Neural progenitor cell (in vitro differentiated cells): ENCODE results near the gene DQX1. TPM values are rescaled to one million over a fixed set of nuclear protein-coding genes. Genes with fewer than 3 reads are reported as not detected.

Experiments
- DNase-seq: peaks from one replicate; pipeline ENCODE4 v3.0.0-alpha.2; 2016; ENCODE audit warnings: low spot score
- H2AFZ ChIP-seq: fragments of 200-600 bp; sonication (generic); replicated peaks from 2 replicates; pipeline ENCODE4 v1.6.1; 2016; ENCODE audit warnings: antibody characterized with exemption
- H3F3A ChIP-seq: fragments of 200-600 bp; sonication (generic); 2 replicates; pipeline ENCODE4 v1.6.1; 2016; ENCODE audit warnings: antibody characterized with exemption, low read depth
- H3K27ac ChIP-seq: fragments of 200-600 bp; sonication (generic); 2 replicates; pipeline ENCODE4 v1.5.1; 2016; ENCODE audit warnings: mild to moderate bottlenecking
- H3K27me3 ChIP-seq: fragments of 200-600 bp; sonication (generic); 2 replicates; pipeline ENCODE4 v1.6.1; 2016; ENCODE audit warnings: mild to moderate bottlenecking, moderate library complexity
- H3K36me3 ChIP-seq: fragments of 200-600 bp; sonication (generic); 2 replicates; pipeline ENCODE4 v1.5.1; 2016
- H3K4me1 ChIP-seq: fragments of 200-600 bp; sonication (generic); 2 replicates; pipeline ENCODE4 v1.6.1; 2016; ENCODE audit warnings: mixed run types
- H3K4me2 ChIP-seq: fragments of 200-600 bp; sonication (generic); 2 replicates; pipeline ENCODE4 v1.6.1; 2016
- H3K4me3 ChIP-seq: fragments of 200-600 bp; sonication (generic); 2 replicates; pipeline ENCODE4 v1.5.1; 2016
- H3K79me2 ChIP-seq: fragments of 200-600 bp; sonication (generic); 2 replicates; pipeline ENCODE4 v1.6.1; 2016; ENCODE audit warnings: low read depth
- H3K9ac ChIP-seq: fragments of 200-600 bp; sonication (generic); 2 replicates; pipeline ENCODE4 v1.6.1; 2016
- H3K9me3 ChIP-seq: fragments of 200-600 bp; sonication (generic); 2 replicates; pipeline ENCODE4 v1.5.1; 2016; ENCODE audit warnings: low read depth
- H4K20me1 ChIP-seq: fragments of 200-600 bp; sonication (generic); 2 replicates; pipeline ENCODE4 v1.6.1; 2016; ENCODE audit warnings: low read depth
- H3K27ac Mint-ChIP-seq: 3 replicates; pipeline ENCODE4 v1.8.0; 2021; ENCODE audit warnings: mixed read lengths
- H3K27me3 Mint-ChIP-seq: 2 replicates; pipeline ENCODE4 v1.8.0; 2022; ENCODE audit warnings: low read depth, mild to moderate bottlenecking, inconsistent platforms, moderate library complexity, mixed read lengths; ENCODE audit not compliant: insufficient read depth
- H3K36me3 Mint-ChIP-seq: 3 replicates; pipeline ENCODE4 v1.8.0; 2021; ENCODE audit warnings: mixed read lengths
- H3K4me1 Mint-ChIP-seq: 3 replicates; pipeline ENCODE4 v1.8.0; 2021; ENCODE audit warnings: mixed read lengths
- H3K4me3 Mint-ChIP-seq: 3 replicates; pipeline ENCODE4 v1.8.0; 2021; ENCODE audit warnings: mild to moderate bottlenecking, moderate library complexity, mixed read lengths
- H3K9me3 Mint-ChIP-seq: 3 replicates; pipeline ENCODE4 v1.8.0; 2020; ENCODE audit warnings: mixed read lengths
- EZH2 ChIP-seq: fragments of 200-600 bp; sonication (generic); IDR thresholded peaks from 2 replicates; pipeline ENCODE4 v1.6.1; 2017; ENCODE audit warnings: antibody characterized with exemption, mild to moderate bottlenecking, moderate library complexity
- EZH2phosphoT487 ChIP-seq: fragments of 200-600 bp; sonication (generic); IDR thresholded peaks from 2 replicates; pipeline ENCODE4 v1.6.1; 2017; ENCODE audit warnings: antibody characterized with exemption
- total RNA-seq: library from RNA; depleted of rRNA; stranded (reverse); fragments of >200 nt; gene quantifications from 2 replicates; pipeline ENCODE4 v1.2.3, GENCODE V29; 2015; ENCODE audit warnings: low replicate concordance
- TF ChIP-seq, protein P1 (sequence below): fragments of 200-600 bp; sonication (generic); IDR thresholded peaks from 2 replicates; pipeline ENCODE4 v1.5.1; 2017; ENCODE audit warnings: antibody characterized with exemption, mild to moderate bottlenecking

DQX1 gene
- total RNA-seq, 1 donor from 2014 or later, result 0.11 TPM

DNA sequence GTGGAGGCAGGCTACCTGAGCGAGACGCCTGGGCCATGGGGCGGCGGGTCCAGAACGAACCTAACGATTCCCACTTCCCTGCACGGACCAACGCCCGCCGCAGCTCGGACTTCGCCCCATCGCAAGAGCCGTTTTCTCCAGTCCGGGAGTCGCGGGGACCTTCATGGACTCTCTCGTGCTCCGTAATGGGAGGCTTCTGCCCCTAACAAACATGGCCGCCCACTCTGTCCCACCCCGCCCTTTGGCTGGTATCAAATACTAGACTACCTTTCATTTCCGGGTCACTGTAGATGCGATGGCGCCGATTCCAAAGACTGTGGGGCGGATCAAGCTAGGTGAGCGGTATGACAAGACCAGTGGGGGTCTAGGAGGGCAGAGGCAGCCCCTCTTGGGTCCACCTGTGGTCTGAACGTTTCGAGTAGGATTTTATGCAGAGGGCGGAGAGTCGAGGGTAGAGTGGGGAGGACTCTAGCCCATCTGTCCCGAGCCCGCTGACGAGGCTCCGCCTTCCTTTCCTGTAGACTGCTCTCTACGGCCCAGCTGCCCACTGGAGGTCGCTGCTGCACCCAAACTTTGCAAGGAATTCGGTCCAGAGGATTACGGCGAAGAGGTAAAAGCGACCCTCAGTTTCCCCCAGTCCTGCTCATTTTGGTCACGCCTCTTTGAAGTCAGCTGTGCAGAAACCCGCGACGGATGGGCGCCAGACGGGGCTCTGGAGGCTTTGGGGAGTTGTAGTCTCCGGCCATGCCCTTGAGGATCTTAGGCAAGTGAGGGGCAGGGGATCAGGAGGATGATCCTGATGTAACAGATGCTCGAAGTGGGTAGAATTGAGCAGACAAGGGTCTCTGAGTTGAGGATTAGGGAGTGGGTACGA, 43.0 kb downstream of the DQX1 start, which contains the start of the genes CCDC142 and TTC31:
Gene CCDC142, minus strand, starts transcription at position 198 of the 874 bp plus-strand sequence. Its CDS starts 161 bp downstream, at position 37.
Gene TTC31, plus strand, starts transcription at position 281 of the 874 bp plus-strand sequence. Its CDS starts 15 bp downstream, at position 296.
- Mint-ChIP-seq H3K9me3 (no peaks in the 10 kb centered on the region), H3K4me3 (peak within 1 kb of the TSS; percentile 100), H3K27me3 (peaks cover 3% of the 10 kb centered on the region), H3K27ac (peak within 1 kb of the TSS; percentile 99), H3K4me1 (peaks cover 21% of the 10 kb centered on the region), H3K36me3 (peaks cover 10% of the 10 kb centered on the region)
- Histone ChIP-seq H3K4me3 (peak within 1 kb of the TSS; percentile 81), H4K20me1 (peaks cover 22% of the 10 kb centered on the region), H3K79me2 (peaks cover 33% of the 10 kb centered on the region), H2AFZ (peak within 1 kb of the TSS; percentile 87), H3K9me3 (no peaks in the 10 kb centered on the region), H3K27me3 (no peaks in the 10 kb centered on the region), H3K4me1 (peaks cover 8% of the 10 kb centered on the region), H3K9ac (peak within 1 kb of the TSS; percentile 60), H3K36me3 (no peaks in the 10 kb centered on the region), H3F3A (no peaks in the 10 kb centered on the region), H3K27ac (no peak within 1 kb of the TSS), H3K4me2 (peak within 1 kb of the TSS; percentile 97)
- TF ChIP-seq EZH2, result no peak
- TF ChIP-seq, protein P1, sequence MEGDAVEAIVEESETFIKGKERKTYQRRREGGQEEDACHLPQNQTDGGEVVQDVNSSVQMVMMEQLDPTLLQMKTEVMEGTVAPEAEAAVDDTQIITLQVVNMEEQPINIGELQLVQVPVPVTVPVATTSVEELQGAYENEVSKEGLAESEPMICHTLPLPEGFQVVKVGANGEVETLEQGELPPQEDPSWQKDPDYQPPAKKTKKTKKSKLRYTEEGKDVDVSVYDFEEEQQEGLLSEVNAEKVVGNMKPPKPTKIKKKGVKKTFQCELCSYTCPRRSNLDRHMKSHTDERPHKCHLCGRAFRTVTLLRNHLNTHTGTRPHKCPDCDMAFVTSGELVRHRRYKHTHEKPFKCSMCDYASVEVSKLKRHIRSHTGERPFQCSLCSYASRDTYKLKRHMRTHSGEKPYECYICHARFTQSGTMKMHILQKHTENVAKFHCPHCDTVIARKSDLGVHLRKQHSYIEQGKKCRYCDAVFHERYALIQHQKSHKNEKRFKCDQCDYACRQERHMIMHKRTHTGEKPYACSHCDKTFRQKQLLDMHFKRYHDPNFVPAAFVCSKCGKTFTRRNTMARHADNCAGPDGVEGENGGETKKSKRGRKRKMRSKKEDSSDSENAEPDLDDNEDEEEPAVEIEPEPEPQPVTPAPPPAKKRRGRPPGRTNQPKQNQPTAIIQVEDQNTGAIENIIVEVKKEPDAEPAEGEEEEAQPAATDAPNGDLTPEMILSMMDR, result peak; percentile 93
- TF ChIP-seq EZH2phosphoT487, result no peak
- DNase-seq, result peak; percentile 97

DNA sequence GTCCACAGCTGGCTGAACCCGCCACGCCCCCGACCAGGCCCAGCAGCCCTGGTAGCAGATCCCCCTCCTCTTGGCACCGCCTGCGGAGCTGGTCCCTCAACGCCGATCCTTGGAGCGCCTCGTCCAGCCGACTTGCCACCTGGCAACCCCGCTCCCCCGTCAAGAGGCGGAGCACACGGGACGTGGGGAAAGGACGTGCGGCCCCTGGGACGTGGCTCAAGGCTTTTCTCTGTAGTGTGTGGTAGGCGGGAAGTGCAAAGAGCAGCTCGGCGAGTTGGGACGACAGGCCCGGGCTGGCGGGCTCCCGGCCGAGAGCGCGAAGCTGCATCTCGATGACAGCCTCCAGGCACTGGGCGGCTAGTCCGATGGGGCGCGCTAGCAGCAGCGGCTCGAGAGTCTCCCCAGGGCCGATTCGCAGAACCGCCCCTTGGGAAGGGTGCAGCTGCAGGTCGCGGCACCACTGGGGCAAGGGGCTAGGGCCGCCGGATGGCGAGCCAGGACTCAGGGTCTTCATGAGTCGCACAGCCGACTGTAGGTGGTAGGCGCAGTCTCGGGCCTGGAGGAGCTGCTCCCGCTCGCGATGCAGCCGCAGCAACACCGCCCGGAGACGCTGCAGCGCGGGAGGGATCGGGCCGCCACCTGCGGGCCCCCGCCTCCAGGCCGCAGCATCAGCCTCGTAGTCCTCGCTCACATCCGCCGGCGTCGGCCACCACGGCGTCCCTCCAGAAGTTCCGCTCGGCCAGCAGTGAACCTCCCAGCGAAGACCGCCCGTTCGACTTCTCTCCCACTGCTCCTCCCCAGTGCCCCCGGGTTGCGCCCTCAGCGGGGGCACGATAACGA, 43.9 kb downstream of the DQX1 start:
- Histone ChIP-seq H2AFZ (peak overlapping the region; percentile 87), H3K4me3 (peak overlapping the region; percentile 81), H3K4me1 (peaks cover 8% of the 10 kb centered on the region), H4K20me1 (peaks cover 22% of the 10 kb centered on the region), H3K27ac (no peak overlapping the region), H3K36me3 (no peaks in the 10 kb centered on the region), H3K9me3 (no peaks in the 10 kb centered on the region), H3K79me2 (peaks cover 33% of the 10 kb centered on the region), H3F3A (no peaks in the 10 kb centered on the region), H3K4me2 (peak overlapping the region; percentile 97), H3K27me3 (no peaks in the 10 kb centered on the region), H3K9ac (peak overlapping the region; percentile 60)
- Mint-ChIP-seq H3K4me1 (peaks cover 21% of the 10 kb centered on the region), H3K27me3 (peaks cover 3% of the 10 kb centered on the region), H3K9me3 (no peaks in the 10 kb centered on the region), H3K27ac (no peak overlapping the region), H3K4me3 (peak overlapping the region; percentile 100), H3K36me3 (peaks cover 15% of the 10 kb centered on the region)
- TF ChIP-seq, protein P1, result no peak
- TF ChIP-seq EZH2, result no peak
- DNase-seq, result peak; percentile 74

DNA sequence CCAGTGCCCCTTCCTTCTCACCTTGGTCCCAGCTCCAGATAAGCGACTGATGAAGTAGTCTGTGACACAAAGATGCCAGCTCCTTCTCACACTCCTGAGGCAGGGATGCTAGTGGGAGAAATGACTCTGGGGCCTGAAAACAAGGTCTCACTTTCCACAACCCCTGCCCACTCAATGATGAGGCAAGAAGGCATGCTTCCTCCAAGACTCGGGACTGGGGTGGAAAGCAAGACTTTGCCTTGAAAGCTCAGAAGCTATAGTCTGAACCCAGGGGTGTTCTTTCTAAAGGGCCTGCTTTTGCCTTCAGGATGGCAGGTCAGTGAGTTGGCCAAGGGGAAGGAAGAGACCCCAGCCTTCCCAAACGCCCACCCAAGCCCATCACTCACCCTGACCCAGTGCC, 44.6 kb downstream of the DQX1 start:
- peak overlapping the region; percentile 97 for H3K4me2 ChIP-seq
- Mint-ChIP-seq H3K4me3 (peak overlapping the region; percentile 100), H3K27ac (no peak overlapping the region), H3K27me3 (peaks cover 3% of the 10 kb centered on the region), H3K4me1 (peaks cover 21% of the 10 kb centered on the region), H3K9me3 (no peaks in the 10 kb centered on the region), H3K36me3 (peaks cover 13% of the 10 kb centered on the region)
- DNase-seq, result no peak
- H3F3A ChIP-seq, result no peaks in the 10 kb centered on the region
- H3K9ac ChIP-seq, result peak overlapping the region; percentile 60
- no peak overlapping the region for H3K27ac ChIP-seq
- TF ChIP-seq EZH2phosphoT487 (no peak), EZH2 (no peak)
- TF ChIP-seq, protein P1, result no peak
- H2AFZ ChIP-seq, result no peak overlapping the region
- H3K27me3 ChIP-seq, result no peaks in the 10 kb centered on the region
- peaks cover 8% of the 10 kb centered on the region for H3K4me1 ChIP-seq
- H3K36me3 ChIP-seq, result no peaks in the 10 kb centered on the region
- H3K79me2 ChIP-seq, result peaks cover 33% of the 10 kb centered on the region
- no peaks in the 10 kb centered on the region for H3K9me3 ChIP-seq
- peak overlapping the region; percentile 81 for H3K4me3 ChIP-seq
- H4K20me1 ChIP-seq, result peaks cover 22% of the 10 kb centered on the region
